Measurements from ENCODE around the gene IKZF1. TPM values are rescaled to one million over a fixed set of nuclear protein-coding genes. Genes with fewer than 3 reads are reported as not detected.

Gene IKZF1
- total and polyA plus RNA-seq, 9 of the 15 experiments (the other 6 are each of a cell fraction or from before 2014, with no cell fraction given), result 12.6 to 85.3 (median 44.7) TPM

- TF ChIP-seq YY1 (IDR thresholded peaks at IDR 0.05; ENCODE audit: borderline replicate concordance in 1 of 3, control insufficient read depth in 1 of 3, extremely low read depth in 1 of 3, insufficient read depth in 3 of 3, insufficient read length in 1 of 3, insufficient replicate concordance in 2 of 3, low read depth in 1 of 3, low read length in 2 of 3) (no peak), ETS1 (conservative IDR thresholded peaks at IDR 0.05; ENCODE audit: control insufficient read depth, low read depth, low read length) (no peak), ZNF316 (IDR thresholded peaks at IDR 0.05) (0 out of 2 replicates have a peak, but pooled peaks have one; percentile 23), ZBTB40 (IDR thresholded peaks at IDR 0.05) (no peak), ZBTB40 (CRISPR knock-in tag; IDR thresholded peaks at IDR 0.05) (no peak), ZNF239 (CRISPR knock-in tag; IDR thresholded peaks at IDR 0.05) (no peak), THAP12 (CRISPR knock-in tag; IDR thresholded peaks at IDR 0.05) (no peak), NFE2 (IDR thresholded peaks at IDR 0.05; ENCODE audit: low read depth) (peak; percentile 8; the same call in 1 of the 2 replicates), SMARCE1 (IDR thresholded peaks at IDR 0.05) (no peak), HES1 (IDR thresholded peaks at IDR 0.05; ENCODE audit: low read depth) (no peak), ZKSCAN8 (CRISPR knock-in tag; IDR thresholded peaks at IDR 0.05) (no peak), NRF1 (conservative IDR thresholded peaks at IDR 0.05 in 1 of 2, IDR thresholded peaks at IDR 0.05 in 1 of 2) (no peak)
Observed at GRCh38 chr7:50332241-50333165, 28.0 kb downstream of the IKZF1 start (continued).
